Sigmoid colon (tissue), 7 donors: ENCODE measurements around the gene RAI14. TPM values are rescaled to one million over a fixed set of nuclear protein-coding genes. Genes with fewer than 3 reads are reported as not detected.

Source experiments
- DNase-seq: peaks from one replicate; pipeline ENCODE4 v3.0.0-alpha.2; 2019
- H3K27ac ChIP-seq, 4 donors: fragments of 200-600 bp; sonication (generic); one replicate each; pipeline ENCODE4 v1.5.1; 2016 to 2019; ENCODE audit warnings: mild to moderate bottlenecking in 1 of 4
- H3K27me3 ChIP-seq, 3 donors: fragments of 200-600 bp; sonication (generic); one replicate each; pipeline ENCODE4 v1.5.1; 2019; ENCODE audit warnings: mild to moderate bottlenecking in 1 of 3
- H3K36me3 ChIP-seq, 4 donors: fragments of 200-600 bp; sonication (generic); one replicate each; pipeline ENCODE4 v1.5.1; 2016 to 2019
- H3K4me1 ChIP-seq, 4 donors: fragments of 200-600 bp; sonication (generic); one replicate each; pipeline ENCODE4 v1.5.1; 2017 to 2019
- H3K4me3 ChIP-seq, 4 donors: fragments of 200-600 bp; sonication (generic); one replicate each; pipeline ENCODE4 v1.5.1; 2017 to 2019; ENCODE audit warnings: mild to moderate bottlenecking in 2 of 4, moderate library complexity in 1 of 4
- H3K9me3 ChIP-seq, 4 donors: fragments of 200-600 bp in 3 of 4; sonication (generic) in 3 of 4; one replicate each; pipeline versions ENCODE4 v1.5.1 to v1.6.1; 2013 to 2019
- CTCF ChIP-seq, 4 experiments: fragments of 450-650 bp in 3 of 4; fragments of 200-600 bp in 1 of 4; IDR thresholded peaks; one replicate each; pipeline ENCODE4 v1.5.1; 2016 to 2019; ENCODE audit warnings: antibody characterized with exemption in 4 of 4, mild to moderate bottlenecking in 3 of 4, moderate library complexity in 2 of 4
- EP300 ChIP-seq, 4 donors: sonication (generic); formaldehyde crosslinking; IDR thresholded peaks; one replicate each; pipeline ENCODE4 v1.6.1; 2017; ENCODE audit warnings: antibody characterized with exemption in 4 of 4
- POLR2A ChIP-seq, 2 donors: fragments of 450-650 bp; IDR thresholded peaks; one replicate each; pipeline ENCODE4 v1.6.1; 2016; ENCODE audit warnings: antibody characterized with exemption in 2 of 2, mild to moderate bottlenecking in 2 of 2, moderate library complexity in 2 of 2
- POLR2AphosphoS5 ChIP-seq, 4 donors: sonication (generic); formaldehyde crosslinking; IDR thresholded peaks; one replicate each; pipeline ENCODE4 v1.6.1; 2017; ENCODE audit warnings: antibody characterized with exemption in 4 of 4
- WGBS, 2 donors: extraction: QIAGEN DNeasy Blood & Tissue Kit; methylation state at CpG; one replicate each; pipeline ENCODE4 v1.1.7; 2013; 5-methylcytosine and 5-hydroxymethylcytosine counted together
- intact Hi-C: fragments of 100-400 bp; cut with DNase I; formaldehyde crosslinking; loops from one replicate; pipeline ENCODE4 v1.15.1; 2023
- polyA plus RNA-seq, 3 donors: library from polyadenylated mRNA; stranded (reverse); fragments of 200-250 nt; gene quantifications; one replicate each; pipeline ENCODE4 v1.2.3, GENCODE V29; 2013
- total RNA-seq, 4 donors: library from RNA; depleted of rRNA; stranded (reverse); fragments of >200 nt; gene quantifications; one replicate each; pipeline ENCODE4 v1.1.0, GENCODE V29; 2016
- donor health status: healthy with polysubstance abuse.
- donor health status: Bipolar disorder and iron deficiency.
- donor health status: healthy.

RAI14 gene
- total and polyA plus RNA-seq, 7 donors: 6.7 to 89.5 (median 23.4) TPM

GRCh38 chr5:34716986-34717385, 60.9 kb downstream of the RAI14 start:
- H3K36me3 ChIP-seq: no peaks in the 10 kb centered on the region
- H3K27me3 ChIP-seq: no peaks in the 10 kb centered on the region
- peaks cover 0 to 27% (median 24%) of the 10 kb centered on the region in 4 donors for H3K4me1 ChIP-seq
- WGBS, 2 donors: 62 to 86% methylated on average over 2 of the region's 2 CpGs
- no peak for DNase-seq
- H3K9me3 ChIP-seq: no peaks in the 10 kb centered on the region
- H3K27ac ChIP-seq: peak overlapping the region; percentile 29 to 73 (median 61)
- intact Hi-C loops: no loop called here
- TF ChIP-seq EP300 (IDR thresholded peaks at IDR 0.05) (no peak), POLR2A (IDR thresholded peaks at IDR 0.05) (no peak), POLR2AphosphoS5 (IDR thresholded peaks at IDR 0.05) (no peak), CTCF (IDR thresholded peaks at IDR 0.05) (no peak)
- H3K4me3 ChIP-seq: no peak overlapping the region

DNA sequence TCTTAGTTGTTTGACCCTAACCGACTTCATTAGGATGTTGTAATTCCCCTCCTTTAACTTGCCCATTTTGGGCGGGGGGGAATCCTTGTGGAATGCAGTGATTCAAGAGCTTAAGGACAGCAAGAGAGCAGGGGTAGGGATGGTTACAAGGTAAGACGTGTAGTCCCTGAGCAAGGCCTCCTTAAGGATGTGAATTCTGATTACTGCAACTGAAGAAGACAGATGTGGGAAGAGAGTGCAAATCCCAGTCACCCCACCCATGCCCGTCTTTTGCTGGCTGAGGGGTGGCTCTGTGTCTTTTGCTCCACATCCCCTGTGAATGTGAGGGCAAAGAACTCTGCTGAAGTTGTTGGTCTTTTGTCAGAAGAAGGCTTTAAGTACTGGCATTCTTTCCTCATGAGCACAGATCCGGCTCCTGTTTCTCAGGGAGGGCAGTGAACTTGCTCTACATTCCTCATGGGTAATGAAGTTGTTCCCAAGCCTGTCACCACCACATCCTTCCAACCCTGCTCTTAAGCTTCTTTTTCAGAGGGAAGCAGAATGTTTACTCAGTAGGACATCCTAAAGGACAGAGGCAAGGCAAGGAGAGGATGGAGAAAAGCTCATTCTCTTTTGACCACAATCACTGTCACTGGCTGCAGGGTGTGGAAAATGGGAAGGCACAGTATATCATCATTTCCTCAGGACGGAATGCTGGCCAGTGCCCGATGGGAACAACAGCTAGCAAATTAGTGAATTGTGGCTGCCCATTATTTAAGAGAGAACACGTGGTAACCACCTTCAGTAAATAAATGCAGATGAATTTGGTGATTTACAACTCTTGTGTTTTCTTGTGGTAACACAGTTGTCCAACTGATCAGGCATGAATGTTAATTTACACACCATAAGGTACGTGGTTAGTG, 61.5 kb downstream of the RAI14 start:
- DNase-seq: no peak
- intact Hi-C loops: no loop called here

GRCh38 chr5:34718516-34718915, 62.4 kb downstream of the RAI14 start:
- Histone ChIP-seq H3K9me3 (no peaks in the 10 kb centered on the region), H3K27ac (peak overlapping the region in 2 of 4 donors; percentile 69 to 73), H3K27me3 (no peaks in the 10 kb centered on the region), H3K4me1 (peaks cover 0 to 27% (median 24%) of the 10 kb centered on the region in 4 donors), H3K4me3 (no peak overlapping the region), H3K36me3 (no peaks in the 10 kb centered on the region)
- intact Hi-C loops: no loop called here
- 95 to 96% methylated on average over 4 of the region's 4 CpGs for WGBS, 2 donors
- DNase-seq: no peak
- TF ChIP-seq POLR2A (IDR thresholded peaks at IDR 0.05) (no peak), CTCF (IDR thresholded peaks at IDR 0.05) (no peak), POLR2AphosphoS5 (IDR thresholded peaks at IDR 0.05) (no peak), EP300 (IDR thresholded peaks at IDR 0.05) (no peak)

More for the DNA sequence above, 61.5 kb downstream of the RAI14 start:
- Histone ChIP-seq H3K4me3 (no peak overlapping the region), H3K36me3 (no peaks in the 10 kb centered on the region), H3K27me3 (no peaks in the 10 kb centered on the region), H3K4me1 (peaks cover 0 to 27% (median 24%) of the 10 kb centered on the region in 4 donors), H3K9me3 (no peaks in the 10 kb centered on the region), H3K27ac (peak overlapping the region; percentile 29 to 73 (median 61))
- no peak for TF ChIP-seq POLR2A (IDR thresholded peaks at IDR 0.05)
- TF ChIP-seq POLR2AphosphoS5 (IDR thresholded peaks at IDR 0.05): peak in 2 of 4 donors; percentile 6 to 17
- TF ChIP-seq CTCF (IDR thresholded peaks at IDR 0.05): no peak
- TF ChIP-seq EP300 (IDR thresholded peaks at IDR 0.05): no peak
- WGBS, 2 donors: 64 to 70% methylated on average over 9 of the region's 9 CpGs

DNA sequence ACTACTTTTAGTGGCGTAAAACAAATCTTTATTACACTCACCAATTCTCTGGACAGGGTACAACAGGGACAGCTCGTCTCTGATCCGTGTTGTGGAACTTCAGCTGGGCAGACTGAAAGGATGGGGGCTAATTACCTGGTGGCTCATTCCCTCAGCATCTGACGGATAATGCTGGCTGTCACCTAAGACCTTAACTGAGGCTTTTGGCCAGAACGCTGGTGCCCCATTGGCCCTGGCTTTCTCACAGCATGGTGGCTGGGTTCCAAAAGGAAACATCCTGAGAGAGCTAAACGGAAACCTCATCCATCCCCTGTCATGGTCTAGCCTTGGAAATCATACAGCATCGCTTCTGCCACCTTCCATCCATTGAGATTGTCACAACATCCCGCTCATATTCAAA, 62.9 kb downstream of the RAI14 start:
- 89 to 90% methylated on average over 8 of the region's 8 CpGs for WGBS, 2 donors
- H3K9me3 ChIP-seq: no peaks in the 10 kb centered on the region
- H3K36me3 ChIP-seq: no peaks in the 10 kb centered on the region
- DNase-seq: no peak
- H3K4me1 ChIP-seq: peaks cover 0 to 25% (median 22%) of the 10 kb centered on the region in 4 donors
- no peak overlapping the region for H3K4me3 ChIP-seq
- TF ChIP-seq CTCF (IDR thresholded peaks at IDR 0.05) (no peak), EP300 (IDR thresholded peaks at IDR 0.05) (no peak), POLR2AphosphoS5 (IDR thresholded peaks at IDR 0.05) (no peak), POLR2A (IDR thresholded peaks at IDR 0.05) (no peak)
- intact Hi-C loops: no loop called here
- peak overlapping the region in 1 of 4 donors; percentile 69 for H3K27ac ChIP-seq
- no peaks in the 10 kb centered on the region for H3K27me3 ChIP-seq
